Effector CD4-positive, alpha-beta T cell (primary cell): ENCODE measurements around the gene LHFPL3.
A peak's percentile ranks its signal among the peaks of the same experiment; 100 is the strongest.

Source experiments
- DNase-seq: peaks from one replicate; pipeline ENCODE4 v3.0.0-alpha.2; 2020

LHFPL3 gene

DNA sequence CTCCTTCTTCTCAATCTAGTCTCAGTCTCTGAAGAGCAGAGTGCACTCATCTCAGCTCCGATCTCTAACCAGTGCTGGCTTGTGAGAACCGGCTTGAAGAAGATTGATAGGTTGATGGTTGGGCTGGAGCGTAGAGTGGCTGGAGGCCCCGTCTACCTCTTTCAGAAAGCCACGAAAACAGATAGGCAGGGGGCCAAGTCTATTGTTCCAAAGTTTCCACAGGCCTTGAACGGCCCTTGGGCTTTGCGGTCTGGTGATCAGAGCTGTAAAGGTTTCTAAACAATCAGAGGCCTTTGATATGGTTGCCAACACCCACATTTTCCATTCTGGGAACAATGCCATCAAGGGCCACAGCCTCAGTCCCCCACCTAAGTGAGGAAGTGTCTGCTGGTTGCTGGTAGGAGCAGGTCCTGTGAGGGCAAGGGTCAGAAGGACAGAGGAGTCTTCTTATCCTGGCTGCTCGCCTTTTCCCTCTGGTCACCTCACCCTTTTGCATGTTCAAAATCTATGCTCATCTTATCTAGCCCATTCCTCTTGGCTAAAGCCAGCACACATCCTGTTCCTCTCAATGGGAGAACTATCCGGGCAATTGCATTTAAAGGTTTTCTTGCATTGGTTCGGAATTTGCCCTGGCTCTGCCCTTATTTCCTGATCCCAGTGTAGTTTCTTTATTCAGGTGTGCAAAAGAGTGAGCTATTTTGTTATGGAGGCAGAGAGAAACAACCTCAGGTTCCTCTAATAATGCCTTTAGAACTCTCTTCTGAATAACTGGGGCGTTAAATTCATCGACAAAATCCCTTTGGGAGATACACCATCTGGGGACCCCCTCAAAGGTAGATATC, 615.3 kb downstream of the LHFPL3 start:
- DNase-seq = peak; percentile 58

DNA sequence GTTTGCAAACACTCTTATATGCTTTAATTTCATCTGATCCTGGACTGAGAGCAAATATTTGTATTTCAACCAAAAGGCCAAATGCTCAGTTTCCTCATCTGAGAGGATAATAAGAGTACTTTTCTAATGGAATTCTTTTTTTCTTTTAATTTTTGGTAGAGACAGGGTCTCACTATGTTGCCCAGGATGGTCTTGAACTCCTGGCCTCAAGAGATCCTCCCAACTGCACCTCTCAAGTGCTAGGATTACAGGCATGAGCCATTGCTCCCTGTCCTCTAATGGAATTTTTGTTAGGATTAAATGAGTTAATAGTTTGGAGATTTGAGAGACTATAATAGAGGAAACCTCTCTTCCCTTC, 617.2 kb downstream of the LHFPL3 start:
- no peak for DNase-seq

GRCh38 chr7:104946338-104946737, 617.9 kb downstream of the LHFPL3 start:
- DNase-seq = no peak

DNA sequence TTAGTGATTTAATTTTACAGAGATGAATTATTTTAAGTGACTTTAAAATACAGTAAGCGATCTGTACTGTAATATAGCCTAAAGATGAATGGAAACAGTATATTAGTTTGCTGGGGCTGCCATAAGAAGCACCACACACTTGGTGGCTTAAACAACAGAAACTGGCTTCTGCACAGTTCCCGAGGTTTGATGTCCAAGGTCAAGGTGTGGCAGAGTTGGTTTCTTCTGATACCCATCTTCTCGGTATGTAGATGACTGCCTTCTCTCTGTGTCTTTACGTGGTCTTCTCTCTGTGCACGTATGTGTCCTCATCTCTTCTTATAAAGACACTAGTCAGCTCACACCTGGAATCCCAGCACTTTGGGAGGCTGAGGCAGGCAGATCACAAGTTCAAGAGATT, 621.6 kb downstream of the LHFPL3 start:
- DNase-seq = no peak

GRCh38 chr7:104950754-104951153, 622.4 kb downstream of the LHFPL3 start:
- no peak for DNase-seq

DNA sequence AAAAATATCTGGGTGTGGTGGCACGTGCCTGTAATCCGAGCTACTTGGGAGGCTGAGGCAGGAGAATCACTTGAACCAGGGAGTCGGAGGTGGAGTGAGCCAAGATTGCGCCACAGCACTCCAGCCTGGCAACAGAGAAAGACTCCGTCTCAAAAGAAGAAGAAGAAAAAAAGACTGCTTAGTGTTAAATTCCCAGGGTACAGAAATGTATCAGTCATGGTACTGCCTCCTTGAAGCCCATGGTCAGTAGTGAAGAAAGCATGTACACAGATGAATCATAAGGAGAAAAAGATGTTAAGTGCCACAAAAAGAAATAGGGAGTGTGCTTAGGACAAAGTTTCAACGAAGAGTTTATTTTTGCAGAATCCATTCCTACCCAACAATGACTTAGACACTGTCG, 623.1 kb downstream of the LHFPL3 start:
- DNase-seq = no peak

DNA sequence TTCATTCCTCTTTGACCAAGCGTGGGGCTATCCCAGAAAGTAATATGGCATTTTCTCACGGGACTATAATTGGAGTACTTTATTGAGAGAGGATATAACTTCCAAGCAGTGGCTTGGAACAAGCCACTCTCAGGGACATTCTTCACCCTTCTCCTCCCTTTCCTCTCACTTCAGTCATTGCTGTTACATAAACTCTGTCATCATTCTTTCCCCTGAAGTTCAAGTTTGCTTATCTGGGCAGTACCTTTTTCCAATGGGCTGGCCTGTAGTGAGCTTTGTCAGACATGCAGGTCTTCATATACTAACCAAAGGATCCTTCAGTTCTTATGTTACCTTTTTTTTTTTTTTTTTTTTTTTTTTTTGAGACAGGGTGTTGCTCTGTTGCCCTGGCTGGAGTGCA, 626.9 kb downstream of the LHFPL3 start:
- DNase-seq = no peak
